Thoracic aorta (tissue), 2 donors: ENCODE data around the gene NTMT1. TPM values are rescaled to one million over a fixed set of nuclear protein-coding genes. Genes with fewer than 3 reads are reported as not detected.
"Not testable (repeated sequence)": the region's sequence is repeated elsewhere in the genome, so short reads cannot be mapped to it uniquely, and the experiment has no call there.

Source experiments
- ATAC-seq: fragments of 150-250 bp; one replicate; pipeline ENCODE4 v1.8.0; 2017; ENCODE audit warnings: low read depth; ENCODE audit not compliant: insufficient number of reproducible peaks, low FRiP score
- DNase-seq: peaks from one replicate; pipeline ENCODE4 v3.0.0-alpha.2; 2020; ENCODE audit warnings: low spot score
- H3K27ac ChIP-seq, 2 donors: fragments of 200-600 bp; sonication (generic); 1 replicate in 1 of 2; 2 replicates in 1 of 2; pipeline ENCODE4 v1.5.1; 2016; ENCODE audit warnings: mild to moderate bottlenecking in 2 of 2, moderate library complexity in 2 of 2
- H3K27me3 ChIP-seq: fragments of 200-600 bp; sonication (generic); replicated peaks from 2 replicates; pipeline ENCODE4 v1.6.0; 2016; ENCODE audit warnings: mild to moderate bottlenecking; ENCODE audit not compliant: insufficient read depth
- H3K36me3 ChIP-seq: fragments of 200-600 bp; sonication (generic); one replicate; pipeline ENCODE4 v1.5.1; 2016
- H3K4me1 ChIP-seq, 2 donors: fragments of 200-600 bp; sonication (generic); 1 replicate in 1 of 2; 2 replicates in 1 of 2; pipeline versions ENCODE4 v1.5.1 to v1.6.0; 2016; ENCODE audit warnings: low read depth in 2 of 2, mild to moderate bottlenecking in 1 of 2; ENCODE audit not compliant: control insufficient read depth in 1 of 2
- H3K4me3 ChIP-seq: fragments of 200-600 bp; sonication (generic); 2 replicates; pipeline ENCODE4 v1.5.1; 2016; ENCODE audit warnings: mild to moderate bottlenecking
- H3K9me3 ChIP-seq: fragments of 200-600 bp; sonication (generic); 2 replicates; pipeline ENCODE4 v1.5.1; 2016
- CTCF ChIP-seq: fragments of 200-600 bp; sonication (generic); IDR thresholded peaks from one replicate; pipeline ENCODE4 v1.5.1; 2019; ENCODE audit warnings: antibody characterized with exemption
- total RNA-seq, 2 donors: library from RNA; depleted of rRNA; stranded (reverse); fragments of >200 nt; gene quantifications; one replicate each; pipeline versions ENCODE4 v1.1.0 to v1.2.3, GENCODE V29; 2016

Gene NTMT1
- total RNA-seq, 2 donors from 2014 or later: 16.9 to 27.2 TPM

- DNase-seq: no peak
- H3K4me3 ChIP-seq: no peak overlapping the region
- peaks cover 54% of the 10 kb centered on the region for H3K36me3 ChIP-seq
- peaks cover 9 to 29% of the 10 kb centered on the region in 2 donors for H3K4me1 ChIP-seq
- H3K27ac ChIP-seq: no peak overlapping the region
- no peaks in the 10 kb centered on the region for H3K9me3 ChIP-seq
- no peak for TF ChIP-seq CTCF
- H3K27me3 ChIP-seq: no peaks in the 10 kb centered on the region
- no peak for ATAC-seq
Measured at GRCh38 chr9:129635099-129636065, 9.4 kb downstream of the NTMT1 start.

GRCh38 chr9:129636343-129636742 lies 10.4 kb downstream of the NTMT1 start:
- not testable (repeated sequence) for H3K27me3 ChIP-seq, ATAC-seq, H3K27ac ChIP-seq, H3K4me3 ChIP-seq, H3K9me3 ChIP-seq, DNase-seq
- H3K4me1 ChIP-seq: peaks cover 18 to 30% of the 10 kb centered on the region in 2 donors
- H3K36me3 ChIP-seq: peaks cover 54% of the 10 kb centered on the region

GRCh38 chr9:129637102-129637501 lies 11.1 kb downstream of the NTMT1 start:
- Histone ChIP-seq H3K27me3 (no peaks in the 10 kb centered on the region), H3K9me3 (no peaks in the 10 kb centered on the region)
- TF ChIP-seq CTCF: no peak

GRCh38 chr9:129637673-129638439 lies 11.9 kb downstream of the NTMT1 start:
- Histone ChIP-seq H3K4me3 (no peak overlapping the region), H3K27ac (no peak overlapping the region), H3K9me3 (no peaks in the 10 kb centered on the region), H3K36me3 (peaks cover 54% of the 10 kb centered on the region), H3K27me3 (no peaks in the 10 kb centered on the region), H3K4me1 (peaks cover 22 to 31% of the 10 kb centered on the region in 2 donors)
- ATAC-seq: no peak
- DNase-seq: no peak
- TF ChIP-seq CTCF: no peak

More at GRCh38 chr9:129637102-129637501, 11.1 kb downstream of the NTMT1 start:
- DNase-seq (no peak), ATAC-seq (no peak)
- no peak overlapping the region for H3K27ac ChIP-seq
- peaks cover 54% of the 10 kb centered on the region for H3K36me3 ChIP-seq
- H3K4me1 ChIP-seq: peaks cover 18 to 27% of the 10 kb centered on the region in 2 donors
- no peak overlapping the region for H3K4me3 ChIP-seq

GRCh38 chr9:129639034-129639630 lies 13.2 kb downstream of the NTMT1 start:
- H3K9me3 ChIP-seq: no peaks in the 10 kb centered on the region
- DNase-seq: no peak
- no peak overlapping the region for H3K27ac ChIP-seq
- H3K4me3 ChIP-seq: no peak overlapping the region
- H3K4me1 ChIP-seq: peaks cover 22 to 31% of the 10 kb centered on the region in 2 donors
- peaks cover 44% of the 10 kb centered on the region for H3K36me3 ChIP-seq
- TF ChIP-seq CTCF: no peak
- no peaks in the 10 kb centered on the region for H3K27me3 ChIP-seq
- ATAC-seq: no peak
